ENCODE results near the gene DIO1. TPM values are rescaled to one million over a fixed set of nuclear protein-coding genes. Genes with fewer than 3 reads are reported as not detected.

DIO1 gene
- total and polyA plus RNA-seq, 9 of the 15 experiments (the other 6 are each of a cell fraction or from before 2014, with no cell fraction given), result not detected

- TF ChIP-seq SMARCA5 (IDR thresholded peaks at IDR 0.05), result peak; percentile 100
- TF ChIP-seq PHF8 (IDR thresholded peaks at IDR 0.05; ENCODE audit: borderline replicate concordance, low read length), result peak; percentile 86
- peak; percentile 57 for TF ChIP-seq CREM (IDR thresholded peaks at IDR 0.05; ENCODE audit: low read depth)
- no peak for TF ChIP-seq NFXL1 (CRISPR knock-in tag; IDR thresholded peaks at IDR 0.05)
- TF ChIP-seq DPF2 (IDR thresholded peaks at IDR 0.05), result peak; percentile 38
- TF ChIP-seq SIN3A (IDR thresholded peaks at IDR 0.05; ENCODE audit: borderline replicate concordance in 2 of 2, control insufficient read depth in 1 of 2, low read depth in 2 of 2, low read length in 2 of 2), result peak in 1 of 2 experiments; percentile 58; a peak in 1 of 4 replicates
- peak; percentile 92 for TF ChIP-seq SP1 (CRISPR knock-in tag; IDR thresholded peaks at IDR 0.05)
- peak; percentile 34; the same call in 1 of the 2 replicates for TF ChIP-seq NR4A1 (CRISPR knock-in tag; IDR thresholded peaks at IDR 0.05)
- TF ChIP-seq NR4A1 (tag; IDR thresholded peaks at IDR 0.05), result no peak
- 0 out of 2 replicates have a peak, but pooled peaks have one; percentile 29 for TF ChIP-seq DMBX1 (CRISPR knock-in tag; IDR thresholded peaks at IDR 0.05; ENCODE audit: borderline replicate concordance)
- TF ChIP-seq ZNF639 (CRISPR knock-in tag; conservative IDR thresholded peaks at IDR 0.05 in 1 of 2, IDR thresholded peaks at IDR 0.05 in 1 of 2), result peak in 1 of 2 experiments; percentile 24; a peak in 1 of 4 replicates
- TF ChIP-seq ZNF444 (CRISPR knock-in tag; IDR thresholded peaks at IDR 0.05), result no peak
- peak; percentile 20 for TF ChIP-seq ZNF146 (CRISPR knock-in tag; IDR thresholded peaks at IDR 0.05; ENCODE audit: unreplicated experiment)
- no peak for TF ChIP-seq ZNF764 (CRISPR knock-in tag; IDR thresholded peaks at IDR 0.05; ENCODE audit: low read depth)
- TF ChIP-seq KLF13 (tag; IDR thresholded peaks at IDR 0.05; ENCODE audit: borderline replicate concordance, low read depth), result peak; percentile 55; the same call in 1 of the 2 replicates
- peak in 1 of 3 experiments; percentile 43 for TF ChIP-seq YY1 (IDR thresholded peaks at IDR 0.05; ENCODE audit: borderline replicate concordance in 1 of 3, control insufficient read depth in 1 of 3, extremely low read depth in 1 of 3, insufficient read depth in 3 of 3, insufficient read length in 1 of 3, insufficient replicate concordance in 2 of 3, low read depth in 1 of 3, low read length in 2 of 3)
- peak; percentile 47 for TF ChIP-seq TAF1 (IDR thresholded peaks at IDR 0.05; ENCODE audit: control insufficient read depth, extremely low read depth, insufficient read depth, low read length, severe bottlenecking)
- no peak; the same call in 1 of the 2 replicates for TF ChIP-seq ZBTB9 (CRISPR knock-in tag; IDR thresholded peaks at IDR 0.05)
- TF ChIP-seq NFIC (IDR thresholded peaks at IDR 0.05), result peak; percentile 31; the same call in 1 of the 2 replicates
- TF ChIP-seq RFX7 (CRISPR knock-in tag; IDR thresholded peaks at IDR 0.05), result peak; percentile 33; the same call in 1 of the 2 replicates
These were observed 4.4 kb upstream of the DIO1 start, which contains the start of gene YIPF1 (continued) for GRCh38 chr1:53889304-53890298.
